VCaP (cell line): ENCODE data around the gene AGK.

ENCODE experiments used
- H3K27ac ChIP-seq: fragments of 450-650 bp; 2 replicates; pipeline ENCODE4 v1.5.1; 2017
- CTCF ChIP-seq: fragments of 450-650 bp; conservative IDR thresholded peaks from 2 replicates; pipeline ENCODE4 v1.5.1; 2017; ENCODE audit warnings: mild to moderate bottlenecking, moderate library complexity

AGK gene

GRCh38 chr7:141634065-141634464 lies 82.9 kb downstream of the AGK start:
- no peak for TF ChIP-seq CTCF
- H3K27ac ChIP-seq = no peak overlapping the region

GRCh38 chr7:141636053-141636452 lies 84.8 kb downstream of the AGK start:
- no peak for TF ChIP-seq CTCF
- no peak overlapping the region for H3K27ac ChIP-seq

GRCh38 chr7:141640239-141640840 lies 89.1 kb downstream of the AGK start:
- no peak overlapping the region for H3K27ac ChIP-seq
- no peak for TF ChIP-seq CTCF

GRCh38 chr7:141641876-141642275 lies 90.7 kb downstream of the AGK start:
- peak; percentile 28 for TF ChIP-seq CTCF
- H3K27ac ChIP-seq = no peak overlapping the region

GRCh38 chr7:141645188-141645587 lies 94.0 kb downstream of the AGK start:
- no peak overlapping the region for H3K27ac ChIP-seq
- TF ChIP-seq CTCF = no peak

GRCh38 chr7:141646826-141647480 lies 95.7 kb downstream of the AGK start:
- no peak overlapping the region for H3K27ac ChIP-seq
- no peak for TF ChIP-seq CTCF

- peak overlapping the region; percentile 66 for H3K27ac ChIP-seq
Measured at GRCh38 chr7:141647701-141648100, 96.5 kb downstream of the AGK start.

- no peak for TF ChIP-seq CTCF
- peak overlapping the region; percentile 66 for H3K27ac ChIP-seq
Measured at GRCh38 chr7:141648276-141649114, 97.3 kb downstream of the AGK start.
